Measurements from ENCODE around the gene ATP10A. TPM values are rescaled to one million over a fixed set of nuclear protein-coding genes. Genes with fewer than 3 reads are reported as not detected.

ATP10A gene
- polyA plus RNA-seq, 1 donor (not counting 4 experiments of a cell fraction or from before 2014, with no cell fraction given): not detected

DNA sequence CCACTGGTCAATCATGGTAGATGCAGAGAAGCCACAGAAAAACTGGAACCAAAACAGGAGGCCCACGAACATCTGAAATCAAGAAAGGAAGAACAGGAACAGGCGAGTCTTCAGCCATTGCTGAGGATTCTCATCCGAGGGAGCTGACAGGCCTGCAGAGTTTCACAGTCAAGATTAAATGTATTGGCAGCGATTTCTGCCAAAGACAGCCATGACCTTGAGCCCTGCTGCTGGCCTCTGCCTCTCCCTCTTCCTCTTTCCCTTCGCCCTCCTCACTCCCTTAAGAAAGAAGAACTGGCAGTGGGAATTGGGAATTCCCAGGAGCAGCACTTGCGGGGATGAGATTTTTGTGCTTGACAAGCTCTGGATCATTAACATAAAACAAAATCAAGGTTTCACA, 179.7 kb downstream of the ATP10A start:
- no peak for FAIRE-seq
- H3K4me1 ChIP-seq (ENCODE audit: control insufficient read depth, extremely low read depth, insufficient read depth, low read length): no peaks in the 10 kb centered on the region
- dilution Hi-C loops (cut with MboI; ENCODE audit: extremely low pct_ligation_motif_present, low sequenced_read_pairs): no loop called here
- TF ChIP-seq, protein P1, sequence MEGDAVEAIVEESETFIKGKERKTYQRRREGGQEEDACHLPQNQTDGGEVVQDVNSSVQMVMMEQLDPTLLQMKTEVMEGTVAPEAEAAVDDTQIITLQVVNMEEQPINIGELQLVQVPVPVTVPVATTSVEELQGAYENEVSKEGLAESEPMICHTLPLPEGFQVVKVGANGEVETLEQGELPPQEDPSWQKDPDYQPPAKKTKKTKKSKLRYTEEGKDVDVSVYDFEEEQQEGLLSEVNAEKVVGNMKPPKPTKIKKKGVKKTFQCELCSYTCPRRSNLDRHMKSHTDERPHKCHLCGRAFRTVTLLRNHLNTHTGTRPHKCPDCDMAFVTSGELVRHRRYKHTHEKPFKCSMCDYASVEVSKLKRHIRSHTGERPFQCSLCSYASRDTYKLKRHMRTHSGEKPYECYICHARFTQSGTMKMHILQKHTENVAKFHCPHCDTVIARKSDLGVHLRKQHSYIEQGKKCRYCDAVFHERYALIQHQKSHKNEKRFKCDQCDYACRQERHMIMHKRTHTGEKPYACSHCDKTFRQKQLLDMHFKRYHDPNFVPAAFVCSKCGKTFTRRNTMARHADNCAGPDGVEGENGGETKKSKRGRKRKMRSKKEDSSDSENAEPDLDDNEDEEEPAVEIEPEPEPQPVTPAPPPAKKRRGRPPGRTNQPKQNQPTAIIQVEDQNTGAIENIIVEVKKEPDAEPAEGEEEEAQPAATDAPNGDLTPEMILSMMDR (optimal IDR thresholded peaks at IDR 0.05 in 1 of 3, IDR thresholded peaks at IDR 0.05 in 1 of 3, conservative IDR thresholded peaks at IDR 0.05 in 1 of 3; ENCODE audit: extremely low read depth in 1 of 3, insufficient read depth in 2 of 3, low read length in 3 of 3): no peak
- TF ChIP-seq EZH2 (IDR thresholded peaks at IDR 0.05; ENCODE audit: low read length): no peak
- H4K20me1 ChIP-seq (ENCODE audit: control insufficient read depth, extremely low read depth, insufficient read depth, low read length): no peaks in the 10 kb centered on the region
- no peaks in the 10 kb centered on the region for H3K36me3 ChIP-seq (ENCODE audit: control insufficient read depth in 2 of 2, extremely low read depth in 1 of 2, insufficient read depth in 2 of 2, low read length in 2 of 2)
- H2AFZ ChIP-seq (ENCODE audit: control insufficient read depth, low read length): no peak overlapping the region
- no peaks in the 10 kb centered on the region for H3K79me2 ChIP-seq (ENCODE audit: control insufficient read depth, insufficient read depth, low read length)
- no peak for DNase-seq (ENCODE audit: low read depth, low spot score)
- no peak overlapping the region for H3K9ac ChIP-seq (ENCODE audit: control insufficient read depth, extremely low read depth, insufficient read depth, low read length)
- H3K9me3 ChIP-seq (ENCODE audit: control insufficient read depth, low read depth, low read length): peaks cover 10% of the 10 kb centered on the region
- H3K27me3 ChIP-seq (ENCODE audit: control insufficient read depth, extremely low read depth, insufficient read depth, low read length): no peaks in the 10 kb centered on the region
- no peaks in the 10 kb centered on the region for H3K9me1 ChIP-seq (ENCODE audit: control insufficient read depth, extremely low read depth, insufficient read depth, low read length)
- H3K27ac ChIP-seq (ENCODE audit: control insufficient read depth, insufficient read depth, low read length): no peak overlapping the region
- no peak overlapping the region for H3K4me2 ChIP-seq (ENCODE audit: control insufficient read depth, extremely low read depth, insufficient read depth, low read depth, low read length)
- H3K4me3 ChIP-seq (ENCODE audit: control insufficient read depth in 2 of 3, extremely low read depth in 1 of 3, insufficient read depth in 2 of 3, low read depth in 1 of 3, low read length in 3 of 3): no peak overlapping the region

DNA sequence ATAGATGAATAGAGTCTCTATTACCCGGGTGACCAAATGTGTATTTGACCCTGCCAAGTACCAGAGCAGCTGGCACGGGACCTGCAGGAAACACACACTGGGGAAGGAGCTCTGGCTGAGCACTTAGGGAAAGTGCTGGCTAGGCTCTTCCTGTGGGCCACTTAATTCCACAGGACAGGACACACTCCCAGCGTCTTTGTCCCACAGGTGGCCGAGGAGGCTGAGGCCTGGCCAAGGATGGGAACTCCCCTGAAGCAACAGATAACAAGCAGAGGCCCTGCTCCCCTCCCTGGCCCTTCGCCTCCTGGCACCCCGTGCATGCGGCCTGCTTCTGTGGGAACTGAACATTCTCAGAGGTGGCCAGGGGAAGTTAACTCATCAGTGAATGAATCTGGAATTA, 180.8 kb downstream of the ATP10A start:
- no peak for DNase-seq (ENCODE audit: low read depth, low spot score)
- FAIRE-seq: no peak
- Histone ChIP-seq H3K79me2 (ENCODE audit: control insufficient read depth, insufficient read depth, low read length) (no peaks in the 10 kb centered on the region), H2AFZ (ENCODE audit: control insufficient read depth, low read length) (no peak overlapping the region), H3K4me3 (ENCODE audit: control insufficient read depth in 2 of 3, extremely low read depth in 1 of 3, insufficient read depth in 2 of 3, low read depth in 1 of 3, low read length in 3 of 3) (no peak overlapping the region), H3K9me1 (ENCODE audit: control insufficient read depth, extremely low read depth, insufficient read depth, low read length) (no peaks in the 10 kb centered on the region), H3K4me2 (ENCODE audit: control insufficient read depth, extremely low read depth, insufficient read depth, low read depth, low read length) (no peak overlapping the region), H3K36me3 (ENCODE audit: control insufficient read depth in 2 of 2, extremely low read depth in 1 of 2, insufficient read depth in 2 of 2, low read length in 2 of 2) (no peaks in the 10 kb centered on the region), H3K27me3 (ENCODE audit: control insufficient read depth, extremely low read depth, insufficient read depth, low read length) (no peaks in the 10 kb centered on the region), H4K20me1 (ENCODE audit: control insufficient read depth, extremely low read depth, insufficient read depth, low read length) (no peaks in the 10 kb centered on the region), H3K9me3 (ENCODE audit: control insufficient read depth, low read depth, low read length) (peaks cover 7% of the 10 kb centered on the region), H3K4me1 (ENCODE audit: control insufficient read depth, extremely low read depth, insufficient read depth, low read length) (no peaks in the 10 kb centered on the region), H3K27ac (ENCODE audit: control insufficient read depth, insufficient read depth, low read length) (no peak overlapping the region), H3K9ac (ENCODE audit: control insufficient read depth, extremely low read depth, insufficient read depth, low read length) (no peak overlapping the region)
- TF ChIP-seq EZH2 (IDR thresholded peaks at IDR 0.05; ENCODE audit: low read length): no peak
- TF ChIP-seq, protein P1 (optimal IDR thresholded peaks at IDR 0.05 in 1 of 3, IDR thresholded peaks at IDR 0.05 in 1 of 3, conservative IDR thresholded peaks at IDR 0.05 in 1 of 3; ENCODE audit: extremely low read depth in 1 of 3, insufficient read depth in 2 of 3, low read length in 3 of 3): no peak
- dilution Hi-C loops (cut with MboI; ENCODE audit: extremely low pct_ligation_motif_present, low sequenced_read_pairs): no loop called here
